Neural cell (in vitro differentiated cells): Measurements from ENCODE around the gene UBC. TPM values are rescaled to one million over a fixed set of nuclear protein-coding genes. Genes with fewer than 3 reads are reported as not detected.

Experiments
- H2AFZ ChIP-seq: fragments of 200-600, 300-800 bp; sonication (generic), shearing (Covaris generic); 2 replicates; pipeline ENCODE4 v1.6.0; 2014; ENCODE audit warnings: low read depth, mild to moderate bottlenecking, antibody characterized with exemption, low read length, moderate library complexity
- H3F3A ChIP-seq: fragments of 200-600 bp; shearing (Covaris generic); 2 replicates; pipeline ENCODE4 v1.6.1; 2016; ENCODE audit warnings: mild to moderate bottlenecking, moderate library complexity, mixed read lengths, antibody characterized with exemption, low read length; ENCODE audit not compliant: insufficient read depth, poor library complexity, severe bottlenecking
- H3K27ac ChIP-seq: fragments of 200-600, 300-800 bp; sonication (generic), shearing (Covaris generic); 2 replicates; pipeline ENCODE4 v1.5.1; 2014; ENCODE audit warnings: mild to moderate bottlenecking, low read length, moderate library complexity
- H3K27me3 ChIP-seq: fragments of 300-800, 200-600 bp; sonication (generic), shearing (Covaris generic); 2 replicates; pipeline ENCODE4 v1.6.0; 2014; ENCODE audit warnings: mild to moderate bottlenecking, low read depth, low read length, moderate library complexity; ENCODE audit not compliant: insufficient read depth
- H3K36me3 ChIP-seq: fragments of 300-800, 200-600 bp; sonication (generic), shearing (Covaris generic); 2 replicates; pipeline ENCODE4 v1.5.1; 2014; ENCODE audit warnings: mild to moderate bottlenecking, antibody characterized with exemption, low read length, moderate library complexity; ENCODE audit not compliant: insufficient read depth
- H3K4me2 ChIP-seq: fragments of 300-800, 200-600 bp; sonication (generic), shearing (Covaris generic); 2 replicates; pipeline ENCODE4 v1.6.0; 2014; ENCODE audit warnings: mild to moderate bottlenecking, low read length
- H3K4me3 ChIP-seq: fragments of 300-800, 200-600 bp; sonication (generic), shearing (Covaris generic); 2 replicates; pipeline ENCODE4 v1.5.1; 2014; ENCODE audit warnings: mild to moderate bottlenecking, low read length, moderate library complexity
- H3K79me2 ChIP-seq: fragments of 200-600 bp; shearing (Covaris generic); replicated peaks from 2 replicates; pipeline ENCODE4 v1.6.0; 2014; ENCODE audit warnings: mild to moderate bottlenecking, low read length, moderate library complexity; ENCODE audit not compliant: insufficient read depth
- H3K9ac ChIP-seq: fragments of 300-800, 200-600 bp; sonication (generic), shearing (Covaris generic); 2 replicates; pipeline ENCODE4 v1.6.1; 2016; ENCODE audit warnings: mild to moderate bottlenecking, low read length, mixed read lengths
- H3K9me2 ChIP-seq: fragments of 200-600 bp; shearing (Covaris generic); 2 replicates; pipeline ENCODE4 v1.6.1; 2016; ENCODE audit warnings: mild to moderate bottlenecking, low read length, mixed read lengths; ENCODE audit not compliant: insufficient read depth
- H3K9me3 ChIP-seq: fragments of 200-600, 300-800 bp; sonication (generic), shearing (Covaris generic); 2 replicates; pipeline ENCODE4 v1.6.1; 2016; ENCODE audit warnings: mild to moderate bottlenecking, mixed run types, low read length, moderate library complexity, mixed read lengths
- H4K20me1 ChIP-seq: fragments of 200-600 bp; shearing (Covaris generic); 2 replicates; pipeline ENCODE4 v1.6.1; 2016; ENCODE audit warnings: mild to moderate bottlenecking, mixed run types; ENCODE audit not compliant: insufficient read depth
- EP300 ChIP-seq: fragments of 450-650 bp; conservative IDR thresholded peaks from 2 replicates; pipeline ENCODE4 v1.6.1; 2014; ENCODE audit warnings: antibody characterized with exemption, mild to moderate bottlenecking, moderate library complexity; ENCODE audit not compliant: poor library complexity, severe bottlenecking
- EZH2 ChIP-seq: fragments of 200-600, 300-800 bp; shearing (Covaris generic), sonication (generic); IDR thresholded peaks from 2 replicates; pipeline ENCODE4 v1.6.1; 2014; ENCODE audit warnings: antibody characterized with exemption, low read length, borderline replicate concordance, mild to moderate bottlenecking; ENCODE audit not compliant: insufficient read depth, poor library complexity, severe bottlenecking
- MXI1 ChIP-seq: fragments of 450-650 bp; conservative IDR thresholded peaks from 2 replicates; pipeline ENCODE4 v1.6.1; 2014; ENCODE audit warnings: antibody characterized with exemption, mild to moderate bottlenecking; ENCODE audit not compliant: poor library complexity, severe bottlenecking
- POLR2AphosphoS5 ChIP-seq: IDR thresholded peaks from 2 replicates; pipeline ENCODE4 v1.6.1; 2012
- RAD21 ChIP-seq: fragments of 450-650 bp; conservative IDR thresholded peaks from 2 replicates; pipeline ENCODE4 v1.6.1; 2014; ENCODE audit warnings: antibody characterized with exemption, mild to moderate bottlenecking, moderate library complexity
- REST ChIP-seq: IDR thresholded peaks from 2 replicates; pipeline ENCODE4 v1.6.1; 2012; ENCODE audit warnings: borderline replicate concordance
- SMC3 ChIP-seq: fragments of 450-650 bp; conservative IDR thresholded peaks from 2 replicates; pipeline ENCODE4 v1.6.1; 2014; ENCODE audit warnings: antibody characterized with exemption, mild to moderate bottlenecking, moderate library complexity; ENCODE audit not compliant: poor library complexity
- TAF1 ChIP-seq: IDR thresholded peaks from 2 replicates; pipeline ENCODE4 v1.6.1; 2012; ENCODE audit warnings: low read depth
- polyA plus RNA-seq: library from polyadenylated mRNA; depleted of rRNA; stranded (reverse); fragments of >200 nt; gene quantifications from 2 replicates; pipeline ENCODE4 v1.2.3, GENCODE V29; 2014
- TF ChIP-seq, protein P1 (sequence below): fragments of 450-650 bp; IDR thresholded peaks from 2 replicates; pipeline ENCODE4 v1.5.1; 2014; ENCODE audit warnings: antibody characterized with exemption, mild to moderate bottlenecking, moderate library complexity; ENCODE audit not compliant: poor library complexity, severe bottlenecking

UBC gene
- polyA plus RNA-seq, 1 donor from 2014 or later: 1,177 TPM

- Histone ChIP-seq H3K9me2 (no peaks in the 10 kb centered on the region), H3K4me3 (no peak overlapping the region), H3K27me3 (no peaks in the 10 kb centered on the region), H3K27ac (no peak overlapping the region), H3F3A (no peaks in the 10 kb centered on the region), H3K4me2 (no peak overlapping the region), H3K79me2 (no peaks in the 10 kb centered on the region), H3K36me3 (no peaks in the 10 kb centered on the region), H3K9ac (no peak overlapping the region), H2AFZ (no peak overlapping the region), H4K20me1 (no peaks in the 10 kb centered on the region), H3K9me3 (no peaks in the 10 kb centered on the region)
- TF ChIP-seq MXI1: no peak
- no peak for TF ChIP-seq POLR2AphosphoS5
- no peak for TF ChIP-seq TAF1
- TF ChIP-seq SMC3: no peak
- TF ChIP-seq EZH2: no peak
- TF ChIP-seq EP300: no peak
- no peak for TF ChIP-seq REST
- no peak for TF ChIP-seq RAD21
- TF ChIP-seq, protein P1, sequence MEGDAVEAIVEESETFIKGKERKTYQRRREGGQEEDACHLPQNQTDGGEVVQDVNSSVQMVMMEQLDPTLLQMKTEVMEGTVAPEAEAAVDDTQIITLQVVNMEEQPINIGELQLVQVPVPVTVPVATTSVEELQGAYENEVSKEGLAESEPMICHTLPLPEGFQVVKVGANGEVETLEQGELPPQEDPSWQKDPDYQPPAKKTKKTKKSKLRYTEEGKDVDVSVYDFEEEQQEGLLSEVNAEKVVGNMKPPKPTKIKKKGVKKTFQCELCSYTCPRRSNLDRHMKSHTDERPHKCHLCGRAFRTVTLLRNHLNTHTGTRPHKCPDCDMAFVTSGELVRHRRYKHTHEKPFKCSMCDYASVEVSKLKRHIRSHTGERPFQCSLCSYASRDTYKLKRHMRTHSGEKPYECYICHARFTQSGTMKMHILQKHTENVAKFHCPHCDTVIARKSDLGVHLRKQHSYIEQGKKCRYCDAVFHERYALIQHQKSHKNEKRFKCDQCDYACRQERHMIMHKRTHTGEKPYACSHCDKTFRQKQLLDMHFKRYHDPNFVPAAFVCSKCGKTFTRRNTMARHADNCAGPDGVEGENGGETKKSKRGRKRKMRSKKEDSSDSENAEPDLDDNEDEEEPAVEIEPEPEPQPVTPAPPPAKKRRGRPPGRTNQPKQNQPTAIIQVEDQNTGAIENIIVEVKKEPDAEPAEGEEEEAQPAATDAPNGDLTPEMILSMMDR: no peak
Measured at GRCh38 chr12:124947013-124947412, 32.6 kb upstream of the UBC start.

GRCh38 chr12:124946447-124946793 is 32.0 kb upstream of the UBC start:
- no peak overlapping the region for H3K4me2 ChIP-seq
- no peak overlapping the region for H2AFZ ChIP-seq
- H4K20me1 ChIP-seq: no peaks in the 10 kb centered on the region
- TF ChIP-seq TAF1 (no peak), EP300 (no peak), REST (no peak), MXI1 (no peak), POLR2AphosphoS5 (no peak), SMC3 (no peak), EZH2 (no peak), RAD21 (no peak)
- TF ChIP-seq, protein P1: no peak
- no peaks in the 10 kb centered on the region for H3F3A ChIP-seq
- H3K79me2 ChIP-seq: no peaks in the 10 kb centered on the region
- no peak overlapping the region for H3K27ac ChIP-seq
- no peak overlapping the region for H3K4me3 ChIP-seq
- H3K9ac ChIP-seq: no peak overlapping the region
- no peaks in the 10 kb centered on the region for H3K36me3 ChIP-seq
- H3K27me3 ChIP-seq: no peaks in the 10 kb centered on the region
- H3K9me2 ChIP-seq: no peaks in the 10 kb centered on the region
- H3K9me3 ChIP-seq: no peaks in the 10 kb centered on the region
